NCI-H1092 treated with DMSO at 0.1 percent for 48 hours (cell line): ENCODE results near the gene DUSP1.

ENCODE experiments used
- DNase-seq: peaks from one replicate; lab custom pipeline; 2025; lab: John Stamatoyannopoulos, UW

The DUSP1 gene

GRCh38 chr5:172762214-172763119, 8.5 kb downstream of the DUSP1 start:
- no peak for DNase-seq

GRCh38 chr5:172760959-172761358, 10.0 kb downstream of the DUSP1 start:
- no peak for DNase-seq

GRCh38 chr5:172760136-172760535, 10.9 kb downstream of the DUSP1 start:
- no peak for DNase-seq

- DNase-seq: no peak
Observed at GRCh38 chr5:172758834-172759149, 12.2 kb downstream of the DUSP1 start.

- no peak for DNase-seq
Observed at GRCh38 chr5:172758077-172758833, 12.7 kb downstream of the DUSP1 start.

- DNase-seq: no peak
Observed at GRCh38 chr5:172757394-172758010, 13.5 kb downstream of the DUSP1 start.

- no peak for DNase-seq
Observed at GRCh38 chr5:172756764-172757393, 14.1 kb downstream of the DUSP1 start.

GRCh38 chr5:172754596-172755356, 16.2 kb downstream of the DUSP1 start:
- DNase-seq: no peak

- DNase-seq: no peak
Observed at GRCh38 chr5:172753101-172753500, 17.9 kb downstream of the DUSP1 start.

- no peak for DNase-seq
Observed at GRCh38 chr5:172751761-172752510, 19.1 kb downstream of the DUSP1 start.

GRCh38 chr5:172749881-172750633, 20.9 kb downstream of the DUSP1 start:
- DNase-seq: no peak

- DNase-seq: no peak
Observed at GRCh38 chr5:172749076-172749475, 21.9 kb downstream of the DUSP1 start.

GRCh38 chr5:172748341-172748843, 22.6 kb downstream of the DUSP1 start:
- no peak for DNase-seq

- DNase-seq: no peak
Observed at GRCh38 chr5:172747471-172747870, 23.5 kb downstream of the DUSP1 start.

GRCh38 chr5:172746725-172747124, 24.3 kb downstream of the DUSP1 start:
- DNase-seq: no peak

- DNase-seq: no peak
Observed at GRCh38 chr5:172745838-172746237, 25.2 kb downstream of the DUSP1 start.

- DNase-seq: no peak
Observed at GRCh38 chr5:172745406-172745805, 25.6 kb downstream of the DUSP1 start.

- DNase-seq: no peak
Observed at GRCh38 chr5:172744123-172745104, 26.6 kb downstream of the DUSP1 start.
